ENCODE measurements around the gene HSD17B1. TPM values are rescaled to one million over a fixed set of nuclear protein-coding genes. Genes with fewer than 3 reads are reported as not detected.

HSD17B1 gene
- total and polyA plus RNA-seq, 2 donors (not counting 1 experiment from before 2014, with no cell fraction given), result 0.40 to 2.6 TPM

- Histone ChIP-seq H3K9me3 (ENCODE audit: control insufficient read depth, insufficient read depth, low read depth, low read length) (no peaks in the 10 kb centered on the region), H3K36me3 (ENCODE audit: control insufficient read depth, insufficient read depth, low read length) (peaks cover 6% of the 10 kb centered on the region), H3K4me1 (ENCODE audit: control insufficient read depth, extremely low read depth, insufficient read depth, low read length) (peaks cover 3% of the 10 kb centered on the region), H3K4me3 (replicated peaks in 1 of 4; ENCODE audit: control extremely low read depth in 1 of 4, insufficient read depth in 1 of 4, low read depth in 3 of 4, low read length in 4 of 4) (no peak overlapping the region), H3K9ac (ENCODE audit: insufficient read depth, low read length) (no peak overlapping the region), H3K79me2 (ENCODE audit: control insufficient read depth, insufficient read depth, low read length) (no peaks in the 10 kb centered on the region), H2AFZ (ENCODE audit: low read length) (no peak overlapping the region), H3K4me2 (ENCODE audit: extremely low read depth, insufficient read depth, low read length) (no peak overlapping the region), H3K27ac (ENCODE audit: insufficient read depth, low read length) (no peak overlapping the region), H3K27me3 (ENCODE audit: control insufficient read depth, insufficient read depth, low read length) (no peaks in the 10 kb centered on the region), H4K20me1 (ENCODE audit: control insufficient read depth, extremely low read depth, insufficient read depth, low read length) (no peaks in the 10 kb centered on the region)
- TF ChIP-seq EZH2 (IDR thresholded peaks at IDR 0.05; ENCODE audit: low read length, missing control alignments), result no peak
- TF ChIP-seq CTCF (conservative IDR thresholded peaks at IDR 0.05 in 1 of 2, IDR thresholded peaks at IDR 0.05 in 1 of 2; ENCODE audit: low read depth in 1 of 2, low read length in 2 of 2), result no peak
- no peak for DNase-seq (ENCODE audit: low read depth in 2 of 2)
These were observed 44.1 kb upstream of the HSD17B1 start for GRCh38 chr17:42508426-42509165.

GRCh38 chr17:42509409-42509808 is 43.3 kb upstream of the HSD17B1 start:
- Histone ChIP-seq H3K9me3 (ENCODE audit: control insufficient read depth, insufficient read depth, low read depth, low read length) (no peaks in the 10 kb centered on the region), H3K9ac (ENCODE audit: insufficient read depth, low read length) (no peak overlapping the region), H3K36me3 (ENCODE audit: control insufficient read depth, insufficient read depth, low read length) (peaks cover 9% of the 10 kb centered on the region), H4K20me1 (ENCODE audit: control insufficient read depth, extremely low read depth, insufficient read depth, low read length) (no peaks in the 10 kb centered on the region), H3K4me1 (ENCODE audit: control insufficient read depth, extremely low read depth, insufficient read depth, low read length) (peaks cover 3% of the 10 kb centered on the region), H2AFZ (ENCODE audit: low read length) (no peak overlapping the region), H3K4me3 (replicated peaks in 1 of 4; ENCODE audit: control extremely low read depth in 1 of 4, insufficient read depth in 1 of 4, low read depth in 3 of 4, low read length in 4 of 4) (no peak overlapping the region), H3K4me2 (ENCODE audit: extremely low read depth, insufficient read depth, low read length) (no peak overlapping the region), H3K79me2 (ENCODE audit: control insufficient read depth, insufficient read depth, low read length) (no peaks in the 10 kb centered on the region), H3K27me3 (ENCODE audit: control insufficient read depth, insufficient read depth, low read length) (no peaks in the 10 kb centered on the region), H3K27ac (ENCODE audit: insufficient read depth, low read length) (no peak overlapping the region)
- DNase-seq (ENCODE audit: low read depth in 2 of 2), result no peak
- TF ChIP-seq EZH2 (IDR thresholded peaks at IDR 0.05; ENCODE audit: low read length, missing control alignments) (no peak), CTCF (conservative IDR thresholded peaks at IDR 0.05 in 1 of 2, IDR thresholded peaks at IDR 0.05 in 1 of 2; ENCODE audit: low read depth in 1 of 2, low read length in 2 of 2) (no peak)

GRCh38 chr17:42509841-42510240 is 42.9 kb upstream of the HSD17B1 start:
- Histone ChIP-seq H3K9me3 (ENCODE audit: control insufficient read depth, insufficient read depth, low read depth, low read length) (no peaks in the 10 kb centered on the region), H3K4me1 (ENCODE audit: control insufficient read depth, extremely low read depth, insufficient read depth, low read length) (peaks cover 3% of the 10 kb centered on the region), H2AFZ (ENCODE audit: low read length) (no peak overlapping the region), H3K79me2 (ENCODE audit: control insufficient read depth, insufficient read depth, low read length) (no peaks in the 10 kb centered on the region), H3K4me3 (replicated peaks in 1 of 4; ENCODE audit: control extremely low read depth in 1 of 4, insufficient read depth in 1 of 4, low read depth in 3 of 4, low read length in 4 of 4) (no peak overlapping the region), H3K4me2 (ENCODE audit: extremely low read depth, insufficient read depth, low read length) (no peak overlapping the region), H4K20me1 (ENCODE audit: control insufficient read depth, extremely low read depth, insufficient read depth, low read length) (no peaks in the 10 kb centered on the region), H3K27me3 (ENCODE audit: control insufficient read depth, insufficient read depth, low read length) (no peaks in the 10 kb centered on the region), H3K27ac (ENCODE audit: insufficient read depth, low read length) (no peak overlapping the region), H3K36me3 (ENCODE audit: control insufficient read depth, insufficient read depth, low read length) (peaks cover 8% of the 10 kb centered on the region), H3K9ac (ENCODE audit: insufficient read depth, low read length) (no peak overlapping the region)
- DNase-seq (ENCODE audit: low read depth in 2 of 2), result no peak
- TF ChIP-seq EZH2 (IDR thresholded peaks at IDR 0.05; ENCODE audit: low read length, missing control alignments) (no peak), CTCF (conservative IDR thresholded peaks at IDR 0.05 in 1 of 2, IDR thresholded peaks at IDR 0.05 in 1 of 2; ENCODE audit: low read depth in 1 of 2, low read length in 2 of 2) (no peak)

All from fibroblast of lung (primary cell).